Right lobe of liver (tissue), 4 donors: ENCODE data around the gene C2CD4D.

ENCODE experiments used
- POLR2A ChIP-seq: fragments of 450-650 bp; IDR thresholded peaks from one replicate; pipeline ENCODE4 v1.6.1; 2017; ENCODE audit warnings: antibody characterized with exemption, mild to moderate bottlenecking
- TF ChIP-seq, protein P1 (sequence below), 4 donors: fragments of 200-600 bp in 3 of 4; fragments of 450-650 bp in 1 of 4; IDR thresholded peaks; one replicate each; pipeline versions ENCODE4 v1.5.1 to v1.8.0; 2016 to 2022; ENCODE audit warnings: antibody characterized with exemption in 4 of 4, mild to moderate bottlenecking in 2 of 4
- donor health status: DM: no; HTN: no; CAD: no.
- donor health status: DM: no; HTN: no; CAD: no.
- donor health status: DM: no; HTN: yes; CAD: no.

DNA sequence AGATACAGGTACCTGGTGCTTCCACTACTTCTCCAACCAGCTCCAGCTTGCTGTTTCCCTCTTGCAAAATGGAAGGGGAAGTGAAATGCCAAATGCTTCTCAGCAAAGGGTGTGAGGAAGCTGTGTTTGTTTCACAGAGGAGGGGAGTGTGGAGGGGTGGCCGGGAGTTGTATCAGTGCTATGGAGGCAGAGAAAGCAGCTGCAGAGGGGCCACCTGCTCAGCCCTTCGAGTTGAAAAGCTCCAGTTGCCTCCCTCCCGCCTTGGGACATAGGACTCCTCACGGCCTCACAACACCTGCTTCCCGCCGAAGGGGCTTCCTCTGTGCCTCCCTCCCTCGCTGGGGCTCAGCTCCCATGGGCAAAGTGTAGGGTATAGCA is 22.3 kb downstream of the C2CD4D start:
- TF ChIP-seq, protein P1, sequence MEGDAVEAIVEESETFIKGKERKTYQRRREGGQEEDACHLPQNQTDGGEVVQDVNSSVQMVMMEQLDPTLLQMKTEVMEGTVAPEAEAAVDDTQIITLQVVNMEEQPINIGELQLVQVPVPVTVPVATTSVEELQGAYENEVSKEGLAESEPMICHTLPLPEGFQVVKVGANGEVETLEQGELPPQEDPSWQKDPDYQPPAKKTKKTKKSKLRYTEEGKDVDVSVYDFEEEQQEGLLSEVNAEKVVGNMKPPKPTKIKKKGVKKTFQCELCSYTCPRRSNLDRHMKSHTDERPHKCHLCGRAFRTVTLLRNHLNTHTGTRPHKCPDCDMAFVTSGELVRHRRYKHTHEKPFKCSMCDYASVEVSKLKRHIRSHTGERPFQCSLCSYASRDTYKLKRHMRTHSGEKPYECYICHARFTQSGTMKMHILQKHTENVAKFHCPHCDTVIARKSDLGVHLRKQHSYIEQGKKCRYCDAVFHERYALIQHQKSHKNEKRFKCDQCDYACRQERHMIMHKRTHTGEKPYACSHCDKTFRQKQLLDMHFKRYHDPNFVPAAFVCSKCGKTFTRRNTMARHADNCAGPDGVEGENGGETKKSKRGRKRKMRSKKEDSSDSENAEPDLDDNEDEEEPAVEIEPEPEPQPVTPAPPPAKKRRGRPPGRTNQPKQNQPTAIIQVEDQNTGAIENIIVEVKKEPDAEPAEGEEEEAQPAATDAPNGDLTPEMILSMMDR (IDR thresholded peaks at IDR 0.05) = no peak
- TF ChIP-seq POLR2A = no peak
